Stimulated activated CD4-positive, alpha-beta T cell treated with anti-CD3 and anti-CD28 coated beads, Interleukin-15, amount 100 ng/mL, for 24 hours (primary cell): ENCODE data around the gene SHANK3.
"Not testable (repeated sequence)": the region's sequence is repeated elsewhere in the genome, so short reads cannot be mapped to it uniquely, and the experiment has no call there.

Experiments
- DNase-seq: peaks from one replicate; pipeline ENCODE4 v3.0.0-alpha.2; 2020

Gene SHANK3

GRCh38 chr22:50654664-50655063 lies 18.0 kb upstream of the SHANK3 start:
- DNase-seq: not testable (repeated sequence)

DNA sequence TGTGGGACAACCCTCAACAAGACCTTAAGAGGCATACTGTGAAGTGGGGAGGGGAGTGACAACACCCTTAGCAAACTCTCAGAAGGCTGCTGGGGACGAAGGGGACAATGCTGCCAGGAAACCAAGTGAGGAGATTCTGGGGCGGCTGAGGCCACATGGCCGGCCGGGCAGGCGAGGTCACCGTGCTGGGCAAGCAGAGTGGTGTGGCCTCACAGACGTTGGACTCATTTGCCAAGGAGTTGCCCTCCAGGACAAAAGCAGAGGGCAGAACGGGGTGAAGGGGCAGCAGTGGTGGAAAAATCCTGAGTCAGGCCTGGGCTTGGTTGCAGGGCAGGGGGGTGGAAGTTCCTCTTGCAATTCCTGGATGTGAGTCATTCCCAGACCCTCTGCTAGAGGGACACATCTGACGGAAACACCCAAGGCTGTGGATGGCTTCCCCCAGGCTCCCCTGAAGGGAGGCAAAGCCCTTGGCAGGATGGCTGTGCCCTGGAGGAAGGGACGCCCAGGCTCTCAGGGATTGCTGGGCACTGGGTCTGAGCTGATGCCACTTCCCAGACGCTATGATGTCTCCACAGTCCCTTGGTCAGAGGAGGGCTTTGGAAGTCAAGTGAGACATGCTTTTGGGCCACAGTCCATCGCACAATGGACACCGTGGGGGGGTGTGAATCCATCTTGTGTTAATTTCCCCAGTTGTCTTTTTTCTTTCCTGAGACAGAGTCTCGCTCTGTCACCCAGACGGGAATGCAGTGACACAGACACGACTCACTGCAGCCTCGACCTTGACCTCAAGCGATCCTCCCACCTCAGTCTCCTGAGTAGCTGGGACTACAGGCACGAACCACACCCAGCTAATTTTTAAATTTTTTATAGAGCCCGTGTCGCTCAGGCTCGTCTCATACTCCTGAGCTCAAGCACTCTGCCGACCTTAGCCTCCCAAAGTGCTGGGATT lies 16.2 kb upstream of the SHANK3 start:
- no peak for DNase-seq

DNA sequence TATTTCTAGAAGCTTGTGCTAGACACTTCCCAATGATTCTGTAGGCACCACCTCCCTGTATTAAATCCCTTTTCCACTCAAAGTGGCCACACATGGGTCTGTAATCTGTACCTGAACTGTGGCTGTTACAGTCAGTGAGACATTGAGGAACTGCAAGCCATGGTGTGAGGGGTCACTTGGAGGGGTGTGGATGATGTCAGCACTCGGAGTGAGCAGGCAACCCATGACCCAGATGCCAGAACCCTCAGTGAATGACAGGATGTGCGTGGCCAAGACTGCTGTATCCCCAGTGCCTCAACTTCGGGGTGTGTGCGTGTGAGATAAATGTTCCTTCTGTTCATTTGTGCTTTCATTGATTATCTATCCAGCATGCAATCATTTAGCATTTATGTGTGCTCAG lies 14.7 kb upstream of the SHANK3 start:
- DNase-seq: no peak

- DNase-seq: not testable (repeated sequence)
These were observed 12.9 kb upstream of the SHANK3 start for GRCh38 chr22:50659711-50660110.

DNA sequence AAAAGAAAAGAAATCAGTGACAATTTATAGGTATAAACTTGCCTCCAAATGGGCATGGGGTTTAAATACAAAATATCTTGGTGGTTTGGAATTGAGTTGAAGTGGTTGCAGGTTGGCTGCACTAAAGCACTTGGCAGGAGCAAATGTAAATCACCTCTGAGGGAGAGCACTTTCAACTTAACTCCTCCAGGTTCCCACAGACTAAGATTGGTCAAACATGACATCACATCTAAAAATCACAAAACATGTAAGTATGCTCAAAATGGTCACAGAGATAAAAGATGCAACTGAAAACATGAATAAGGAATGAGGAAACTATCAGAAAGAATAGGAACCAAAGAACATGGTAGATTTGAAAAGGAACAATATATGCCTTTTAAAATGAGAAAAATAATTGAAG lies 12.3 kb upstream of the SHANK3 start:
- DNase-seq: no peak

DNA sequence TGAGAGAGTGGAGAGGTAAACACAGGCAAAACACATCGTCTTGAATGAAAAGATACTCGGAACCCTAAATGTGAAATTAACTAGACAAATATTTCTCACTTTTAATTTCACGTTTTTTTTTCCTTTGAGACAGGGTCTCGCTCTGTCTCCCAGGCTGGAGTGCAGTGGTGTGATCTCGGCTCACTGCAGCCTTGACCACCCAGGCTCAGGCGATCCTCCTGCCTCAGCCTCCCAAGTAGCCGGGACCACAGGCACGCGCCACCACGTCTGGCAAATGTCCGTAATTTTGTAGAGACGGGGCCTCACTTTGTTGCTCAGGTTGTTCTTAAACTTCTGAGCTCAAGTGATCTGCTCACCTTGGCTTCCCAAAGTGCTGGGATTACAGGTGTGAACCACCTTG lies 7.4 kb upstream of the SHANK3 start:
- no peak for DNase-seq

DNA sequence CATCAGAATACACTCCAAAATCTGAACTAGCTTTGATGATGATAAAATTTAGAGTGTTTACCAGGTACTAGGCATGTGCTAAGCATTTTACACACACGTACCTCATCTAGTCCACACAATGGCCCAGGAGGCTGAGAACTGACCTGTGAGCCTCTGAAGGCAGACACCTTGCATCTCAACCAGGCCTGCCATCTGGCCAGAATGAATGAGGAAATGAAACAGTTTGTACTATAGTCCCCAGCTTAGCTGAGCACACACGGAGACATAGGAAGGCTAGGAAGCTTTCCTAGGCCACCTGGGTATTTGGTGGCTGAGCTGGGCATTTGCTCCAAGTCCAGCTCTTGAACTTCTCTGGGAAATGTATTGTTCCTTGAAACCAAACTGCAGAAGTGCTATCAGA lies 6.9 kb upstream of the SHANK3 start:
- no peak for DNase-seq

DNA sequence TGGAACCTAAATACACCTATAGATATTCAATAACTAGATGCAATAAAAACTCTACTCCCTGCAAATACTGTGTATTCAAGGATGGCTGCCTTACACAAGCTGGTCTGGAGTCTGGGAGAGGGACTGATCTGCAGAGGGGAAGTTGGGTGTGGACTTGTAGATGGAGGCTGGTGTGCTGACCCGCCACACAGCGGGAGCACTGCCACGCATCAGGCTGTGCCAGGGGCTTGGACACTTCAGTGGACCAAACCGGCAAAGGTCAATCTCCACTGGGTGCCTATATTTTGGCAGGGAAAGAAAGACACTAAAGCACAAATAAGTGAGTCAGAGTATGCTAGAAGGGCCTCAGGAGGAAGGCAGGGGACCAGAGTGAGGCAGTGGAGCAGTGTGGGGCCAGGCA lies 2.1 kb upstream of the SHANK3 start:
- no peak for DNase-seq

DNA sequence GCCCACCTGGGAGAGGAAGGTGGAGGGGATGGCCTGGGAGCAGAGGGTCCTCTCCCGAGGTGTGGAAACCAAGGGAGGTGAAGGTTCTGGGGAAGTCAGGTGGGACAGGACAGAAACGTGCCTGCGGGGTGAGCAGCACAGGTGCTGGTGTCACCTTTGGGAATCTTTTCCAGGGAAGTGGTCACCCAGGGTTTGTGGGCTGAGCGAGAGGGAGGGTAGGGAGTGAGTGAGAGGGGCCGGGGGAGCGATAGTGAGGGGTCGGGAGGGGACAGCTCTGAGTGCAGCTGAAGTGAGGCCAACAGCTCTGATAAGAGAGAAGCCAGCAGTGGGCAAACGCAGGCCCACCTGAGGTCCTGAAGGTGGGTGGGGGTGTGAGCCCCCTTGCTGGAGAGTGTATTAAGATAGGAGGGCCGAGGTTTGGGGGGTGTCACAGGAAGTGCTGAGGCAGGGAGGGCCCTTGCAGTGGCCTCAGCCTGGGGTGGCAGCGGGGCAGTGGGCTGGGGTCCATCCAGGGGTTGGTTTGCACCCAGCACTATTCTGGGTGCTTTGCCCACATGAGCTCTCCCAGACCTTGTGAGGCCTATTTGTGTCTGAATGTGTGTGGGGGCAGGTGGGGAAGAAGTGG lies 1.6 kb upstream of the SHANK3 start:
- DNase-seq: no peak

GRCh38 chr22:50671641-50672040 lies 982 bp upstream of the SHANK3 start:
- DNase-seq: no peak

DNA sequence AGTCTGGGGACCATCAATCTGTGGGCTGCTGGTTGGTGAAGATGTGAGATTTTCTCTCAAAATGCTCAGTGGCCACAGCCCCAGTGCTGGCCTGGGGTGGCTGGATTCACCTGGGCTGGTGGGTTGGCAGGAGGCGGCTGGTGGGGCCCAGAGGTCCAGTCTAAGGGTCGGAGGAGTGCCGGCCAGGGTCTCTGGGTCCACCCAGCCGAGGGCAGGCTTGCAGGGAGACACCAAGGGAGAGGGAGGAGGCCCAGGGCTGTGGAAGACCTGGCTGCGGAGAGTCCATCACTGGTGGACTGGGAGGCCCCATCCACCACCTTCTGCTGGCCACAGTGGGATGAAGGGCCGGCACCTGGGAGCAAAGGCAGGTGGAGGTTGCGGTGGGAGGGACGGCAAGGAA lies 582 bp upstream of the SHANK3 start:
- no peak for DNase-seq

GRCh38 chr22:50673231-50674129 lies 857 bp downstream of the SHANK3 start:
- no peak for DNase-seq

DNA sequence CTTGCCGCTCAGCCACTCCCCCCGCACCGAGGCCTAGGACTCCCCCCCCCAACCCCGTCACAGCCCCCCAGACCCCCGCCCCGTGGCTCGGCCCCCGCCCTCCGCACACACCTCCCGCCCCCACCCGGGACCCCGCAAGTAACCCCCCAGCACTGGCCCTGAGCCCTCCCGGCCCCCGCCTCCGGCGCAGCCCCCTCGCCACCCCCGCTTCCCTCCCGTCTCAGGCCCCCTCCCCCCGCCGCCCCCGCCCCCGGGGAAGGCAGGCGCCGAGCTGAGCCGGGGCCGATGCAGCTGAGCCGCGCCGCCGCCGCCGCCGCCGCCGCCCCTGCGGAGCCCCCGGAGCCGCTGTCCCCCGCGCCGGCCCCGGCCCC lies 1.5 kb downstream of the SHANK3 start:
- no peak for DNase-seq

DNA sequence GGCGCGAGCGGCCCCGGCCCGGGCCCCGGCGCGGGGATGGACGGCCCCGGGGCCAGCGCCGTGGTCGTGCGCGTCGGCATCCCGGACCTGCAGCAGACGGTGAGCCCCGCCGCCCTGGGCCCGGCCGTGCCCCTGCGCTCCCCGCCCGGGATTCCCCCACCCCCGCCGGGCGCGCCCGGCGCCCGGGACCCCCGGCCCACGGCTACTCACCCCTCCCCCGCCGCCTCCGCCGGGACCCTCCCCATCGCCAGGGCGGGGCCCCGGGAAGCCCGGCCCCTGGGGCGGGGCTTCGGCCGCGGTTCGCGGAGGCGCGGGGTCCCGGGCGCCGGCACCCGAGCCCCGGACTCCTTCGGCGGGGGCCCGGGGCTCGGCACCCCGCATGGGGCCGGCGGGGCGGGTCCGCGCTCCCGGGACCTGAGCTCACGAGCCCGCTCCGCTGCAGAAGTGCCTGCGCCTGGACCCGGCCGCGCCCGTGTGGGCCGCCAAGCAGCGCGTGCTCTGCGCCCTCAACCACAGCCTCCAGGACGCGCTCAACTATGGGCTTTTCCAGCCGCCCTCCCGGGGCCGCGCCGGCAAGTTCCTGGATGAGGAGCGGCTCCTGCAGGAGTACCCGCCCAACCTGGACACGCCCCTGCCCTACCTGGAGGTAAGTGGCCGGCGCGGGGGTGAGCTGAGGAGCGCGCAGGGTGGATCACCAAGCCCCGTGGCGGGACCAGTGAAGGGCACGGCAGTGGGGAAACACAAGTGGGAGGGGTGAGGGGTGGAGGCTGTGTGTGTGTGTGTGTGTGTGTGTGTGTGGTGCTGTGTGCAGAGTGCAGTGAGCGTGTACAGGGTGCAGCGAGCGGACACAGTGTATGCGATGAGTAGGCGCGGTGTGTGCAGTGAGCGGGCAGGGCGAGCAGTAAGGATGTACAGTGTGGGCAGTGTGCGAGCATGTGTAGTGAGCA lies 2.3 kb downstream of the SHANK3 start:
- DNase-seq: peak; percentile 31

DNA sequence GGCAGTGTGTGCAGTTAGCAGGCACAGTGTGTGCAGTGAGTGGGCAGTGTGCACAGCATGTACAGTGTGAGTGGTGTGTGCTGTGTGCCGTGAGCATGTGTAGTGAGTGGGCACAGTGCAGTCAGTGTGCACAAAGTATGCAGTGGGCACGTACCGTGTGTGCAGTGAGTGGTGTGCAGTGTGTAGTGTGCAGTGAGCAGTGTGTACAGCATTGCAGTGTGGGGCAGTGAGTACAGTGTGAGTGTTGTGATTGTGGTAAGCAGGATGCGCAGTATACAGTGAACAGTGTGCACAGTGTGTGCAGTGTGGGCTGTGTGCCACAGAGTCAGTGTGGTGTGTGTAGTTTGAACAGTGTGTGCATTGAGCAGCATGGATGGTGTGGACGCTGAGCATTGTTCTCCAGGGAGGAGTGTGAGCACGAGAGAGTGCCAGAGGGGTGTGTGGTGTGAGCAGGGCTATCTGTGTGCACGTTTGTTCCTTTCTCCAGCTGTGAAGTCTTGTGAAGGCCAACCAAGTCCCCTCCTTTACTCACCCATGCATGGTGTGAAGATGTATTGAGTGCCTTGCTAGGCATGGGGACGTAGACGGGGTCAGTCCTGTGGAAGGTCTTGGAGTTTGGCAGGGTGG lies 3.0 kb downstream of the SHANK3 start:
- no peak for DNase-seq

GRCh38 chr22:50676180-50676636 lies 3.6 kb downstream of the SHANK3 start:
- no peak for DNase-seq

GRCh38 chr22:50676661-50677492 lies 4.3 kb downstream of the SHANK3 start:
- no peak for DNase-seq

- no peak for DNase-seq
These were observed 5.0 kb downstream of the SHANK3 start for GRCh38 chr22:50677493-50678217.

DNA sequence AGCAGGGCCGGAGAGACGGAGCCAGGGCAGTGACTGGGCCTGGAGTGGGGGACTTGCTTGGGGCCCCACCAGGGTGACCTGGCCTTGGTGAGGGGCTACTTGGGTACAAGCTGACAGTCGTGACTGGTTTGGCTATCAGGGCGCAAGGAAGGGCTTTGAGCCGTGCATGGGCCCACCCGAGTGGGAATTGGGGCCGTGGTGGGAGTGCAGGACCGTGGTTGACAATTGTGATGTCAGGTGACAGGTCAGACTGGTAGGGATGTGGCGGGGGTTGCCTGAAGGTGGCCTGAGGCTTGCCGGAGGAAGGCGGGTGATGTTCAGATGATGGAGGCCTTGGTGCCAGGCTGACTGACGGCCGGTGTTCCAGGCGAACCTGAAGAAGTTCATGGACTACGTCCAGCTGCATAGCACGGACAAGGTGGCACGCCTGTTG lies 5.6 kb downstream of the SHANK3 start:
- DNase-seq: no peak
